ENCODE results near the gene LTB4R2.

Gene LTB4R2

DNA sequence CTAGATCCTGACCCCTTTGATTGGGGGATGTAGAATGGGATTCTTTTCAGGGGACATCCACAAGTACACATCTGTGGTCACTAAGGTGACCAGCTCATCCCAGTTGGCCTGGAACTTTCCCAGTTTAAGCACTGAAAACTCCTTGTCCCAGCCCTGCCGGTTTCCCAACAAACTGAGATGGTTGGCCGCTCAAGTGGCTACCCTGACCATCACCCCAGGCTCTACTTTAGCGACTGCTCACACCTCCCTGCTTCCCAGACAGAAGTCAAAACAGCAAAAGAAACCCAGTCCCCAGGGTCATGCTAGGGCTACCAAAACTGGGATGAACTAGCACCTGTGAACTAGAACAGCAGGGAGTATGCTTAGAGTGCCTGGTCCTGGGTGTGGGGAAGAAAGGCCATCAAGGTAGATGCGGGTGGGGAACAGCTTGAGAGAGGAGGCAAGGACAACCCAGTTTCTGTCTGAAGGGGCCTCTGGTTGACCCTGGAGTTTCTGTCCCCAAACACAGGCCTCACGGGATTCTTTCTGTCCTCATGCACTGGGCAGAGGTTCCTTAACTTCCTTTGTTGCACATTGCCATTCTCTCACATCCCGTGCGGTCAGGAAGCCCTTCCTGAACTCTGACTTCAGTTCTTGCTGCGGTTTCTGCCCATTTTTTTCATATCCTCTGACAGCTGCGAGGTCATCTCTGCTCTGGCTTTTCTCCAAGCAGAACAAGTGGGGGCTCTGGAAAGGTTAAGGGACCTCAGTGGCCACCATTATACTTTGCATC lies 3.0 kb downstream of the LTB4R2 start:
- Histone ChIP-seq H3K4me3 (ENCODE audit: low read length) (no peak overlapping the region), H3K36me3 (ENCODE audit: control insufficient read depth, insufficient read depth, low read length) (no peaks in the 10 kb centered on the region), H3K27ac (ENCODE audit: low read length) (no peak overlapping the region), H3K27me3 (ENCODE audit: control insufficient read depth, insufficient read depth, low read length) (no peaks in the 10 kb centered on the region), H3K9me3 (ENCODE audit: control insufficient read depth, insufficient read depth, low read length) (no peaks in the 10 kb centered on the region), H3K4me1 (ENCODE audit: control insufficient read depth, insufficient read depth, low read length) (peaks cover 4% of the 10 kb centered on the region; the same call in 1 of the 2 replicates)
- no CpG with 5 or more reads among the region's 9 CpGs for WGBS (ENCODE audit: insufficient coverage, insufficient read length)
- no peak for DNase-seq (ENCODE audit: low read depth, low spot score)

DNA sequence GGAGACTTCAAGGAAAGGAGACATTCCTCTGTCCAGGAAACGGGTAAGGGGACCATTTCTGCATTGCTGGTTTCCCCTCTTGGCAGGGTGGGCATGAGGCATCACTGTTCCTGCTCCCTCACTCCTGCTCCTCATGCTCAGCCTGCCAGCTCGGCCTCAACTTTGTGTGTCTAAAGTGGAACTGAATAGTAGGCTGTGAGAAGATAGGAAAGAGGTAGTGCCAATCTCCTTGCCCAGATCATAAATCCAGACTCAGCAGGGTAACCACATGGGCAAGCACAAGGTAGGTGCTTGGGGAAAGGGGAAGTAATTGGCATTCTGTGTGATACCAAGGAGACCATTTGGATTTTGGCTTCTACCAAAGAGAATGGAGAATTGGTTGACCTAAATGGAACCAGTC lies 4.0 kb downstream of the LTB4R2 start:
- no CpG with 5 or more reads among the region's 2 CpGs for WGBS (ENCODE audit: insufficient coverage, insufficient read length)
- Histone ChIP-seq H3K36me3 (ENCODE audit: control insufficient read depth, insufficient read depth, low read length) (no peaks in the 10 kb centered on the region), H3K27ac (ENCODE audit: low read length) (no peak overlapping the region)

GRCh38 chr14:24314377-24315193 lies 4.6 kb downstream of the LTB4R2 start:
- no peak overlapping the region for H3K4me3 ChIP-seq (ENCODE audit: low read length)
- 0 out of 2 replicates have a peak, but pooled peaks cover 2% of the 10 kb centered on the region for H3K27me3 ChIP-seq (ENCODE audit: control insufficient read depth, insufficient read depth, low read length)
- H3K4me1 ChIP-seq (ENCODE audit: control insufficient read depth, insufficient read depth, low read length): peaks cover 4% of the 10 kb centered on the region; the same call in 1 of the 2 replicates
- no peak for DNase-seq (ENCODE audit: low read depth, low spot score)
- no peaks in the 10 kb centered on the region for H3K9me3 ChIP-seq (ENCODE audit: control insufficient read depth, insufficient read depth, low read length)
- H3K36me3 ChIP-seq (ENCODE audit: control insufficient read depth, insufficient read depth, low read length): no peaks in the 10 kb centered on the region
- no CpG with 5 or more reads among the region's 5 CpGs for WGBS (ENCODE audit: insufficient coverage, insufficient read length)
- no peak overlapping the region for H3K27ac ChIP-seq (ENCODE audit: low read length)

More for the DNA sequence above, 4.0 kb downstream of the LTB4R2 start:
- 0 out of 2 replicates have a peak, but pooled peaks cover 2% of the 10 kb centered on the region for H3K27me3 ChIP-seq (ENCODE audit: control insufficient read depth, insufficient read depth, low read length)
- H3K4me3 ChIP-seq (ENCODE audit: low read length): no peak overlapping the region
- DNase-seq (ENCODE audit: low read depth, low spot score): no peak
- peaks cover 4% of the 10 kb centered on the region; the same call in 1 of the 2 replicates for H3K4me1 ChIP-seq (ENCODE audit: control insufficient read depth, insufficient read depth, low read length)
- no peaks in the 10 kb centered on the region for H3K9me3 ChIP-seq (ENCODE audit: control insufficient read depth, insufficient read depth, low read length)

GRCh38 chr14:24315243-24315806 lies 5.4 kb downstream of the LTB4R2 start:
- WGBS (ENCODE audit: insufficient coverage, insufficient read length): no CpG with 5 or more reads among the region's 10 CpGs
- Histone ChIP-seq H3K4me3 (ENCODE audit: low read length) (no peak overlapping the region), H3K9me3 (ENCODE audit: control insufficient read depth, insufficient read depth, low read length) (no peaks in the 10 kb centered on the region), H3K27me3 (ENCODE audit: control insufficient read depth, insufficient read depth, low read length) (0 out of 2 replicates have a peak, but pooled peaks cover 4% of the 10 kb centered on the region), H3K4me1 (ENCODE audit: control insufficient read depth, insufficient read depth, low read length) (peaks cover 2% of the 10 kb centered on the region; the same call in 1 of the 2 replicates), H3K27ac (ENCODE audit: low read length) (no peak overlapping the region), H3K36me3 (ENCODE audit: control insufficient read depth, insufficient read depth, low read length) (no peaks in the 10 kb centered on the region)
- DNase-seq (ENCODE audit: low read depth, low spot score): no peak

DNA sequence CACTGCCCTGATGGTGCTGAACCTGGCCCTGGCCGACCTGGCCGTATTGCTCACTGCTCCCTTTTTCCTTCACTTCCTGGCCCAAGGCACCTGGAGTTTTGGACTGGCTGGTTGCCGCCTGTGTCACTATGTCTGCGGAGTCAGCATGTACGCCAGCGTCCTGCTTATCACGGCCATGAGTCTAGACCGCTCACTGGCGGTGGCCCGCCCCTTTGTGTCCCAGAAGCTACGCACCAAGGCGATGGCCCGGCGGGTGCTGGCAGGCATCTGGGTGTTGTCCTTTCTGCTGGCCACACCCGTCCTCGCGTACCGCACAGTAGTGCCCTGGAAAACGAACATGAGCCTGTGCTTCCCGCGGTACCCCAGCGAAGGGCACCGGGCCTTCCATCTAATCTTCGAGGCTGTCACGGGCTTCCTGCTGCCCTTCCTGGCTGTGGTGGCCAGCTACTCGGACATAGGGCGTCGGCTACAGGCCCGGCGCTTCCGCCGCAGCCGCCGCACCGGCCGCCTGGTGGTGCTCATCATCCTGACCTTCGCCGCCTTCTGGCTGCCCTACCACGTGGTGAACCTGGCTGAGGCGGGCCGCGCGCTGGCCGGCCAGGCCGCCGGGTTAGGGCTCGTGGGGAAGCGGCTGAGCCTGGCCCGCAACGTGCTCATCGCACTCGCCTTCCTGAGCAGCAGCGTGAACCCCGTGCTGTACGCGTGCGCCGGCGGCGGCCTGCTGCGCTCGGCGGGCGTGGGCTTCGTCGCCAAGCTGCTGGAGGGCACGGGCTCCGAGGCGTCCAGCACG lies 6.1 kb downstream of the LTB4R2 start:
- H3K27ac ChIP-seq (ENCODE audit: low read length): no peak overlapping the region
- WGBS (ENCODE audit: insufficient coverage, insufficient read length): no CpG with 5 or more reads among the region's 70 CpGs
- H3K4me3 ChIP-seq (ENCODE audit: low read length): no peak overlapping the region
- H3K36me3 ChIP-seq (ENCODE audit: control insufficient read depth, insufficient read depth, low read length): no peaks in the 10 kb centered on the region
- H3K27me3 ChIP-seq (ENCODE audit: control insufficient read depth, insufficient read depth, low read length): 0 out of 2 replicates have a peak, but pooled peaks cover 4% of the 10 kb centered on the region
- H3K4me1 ChIP-seq (ENCODE audit: control insufficient read depth, insufficient read depth, low read length): no peaks in the 10 kb centered on the region
- DNase-seq (ENCODE audit: low read depth, low spot score): no peak
- no peaks in the 10 kb centered on the region for H3K9me3 ChIP-seq (ENCODE audit: control insufficient read depth, insufficient read depth, low read length)

- Histone ChIP-seq H3K36me3 (ENCODE audit: control insufficient read depth, insufficient read depth, low read length) (no peaks in the 10 kb centered on the region), H3K4me1 (ENCODE audit: control insufficient read depth, insufficient read depth, low read length) (no peaks in the 10 kb centered on the region), H3K4me3 (ENCODE audit: low read length) (no peak overlapping the region), H3K27me3 (ENCODE audit: control insufficient read depth, insufficient read depth, low read length) (0 out of 2 replicates have a peak, but pooled peaks cover 4% of the 10 kb centered on the region), H3K27ac (ENCODE audit: low read length) (no peak overlapping the region), H3K9me3 (ENCODE audit: control insufficient read depth, insufficient read depth, low read length) (no peaks in the 10 kb centered on the region)
- DNase-seq (ENCODE audit: low read depth, low spot score): no peak
- no CpG with 5 or more reads among the region's 18 CpGs for WGBS (ENCODE audit: insufficient coverage, insufficient read length)
These were observed 6.6 kb downstream of the LTB4R2 start for GRCh38 chr14:24316597-24316950.

DNA sequence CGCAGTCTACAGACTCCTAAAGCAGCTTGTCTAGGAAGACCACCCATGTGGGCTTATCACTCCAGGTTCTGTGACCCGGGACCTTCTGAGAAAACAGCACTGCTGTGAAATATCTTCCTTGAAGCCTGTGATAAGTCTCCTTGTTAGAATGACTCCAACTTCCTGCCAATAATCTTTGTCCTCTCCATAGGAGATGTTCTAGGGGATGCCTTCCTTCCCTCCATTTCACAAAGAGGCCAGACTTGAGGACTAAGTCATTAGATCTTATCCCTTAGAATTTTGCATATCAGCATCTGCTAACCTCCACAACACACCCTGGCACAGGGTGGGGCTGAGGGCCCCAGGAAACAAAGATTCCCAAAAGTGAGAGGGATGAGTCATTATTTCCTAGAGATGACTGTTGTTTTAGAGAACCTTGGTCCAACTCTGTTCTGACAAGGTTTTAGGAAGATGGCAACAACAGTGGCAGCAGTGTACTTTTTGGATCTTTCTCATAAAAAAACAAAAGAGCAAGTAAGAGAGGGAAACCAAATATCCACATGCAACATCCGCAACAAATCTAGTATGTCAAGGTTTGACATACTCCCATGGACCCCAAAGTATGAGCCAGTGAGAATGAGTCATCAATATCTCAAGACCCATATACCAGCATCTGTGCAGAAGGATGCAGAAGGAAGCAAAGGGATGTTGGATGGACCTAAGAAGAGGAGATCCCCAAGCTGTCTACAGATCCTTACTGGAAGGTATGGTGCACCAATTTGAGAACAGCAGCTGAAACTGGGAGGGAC lies 7.4 kb downstream of the LTB4R2 start:
- Histone ChIP-seq H3K4me1 (ENCODE audit: control insufficient read depth, insufficient read depth, low read length) (no peaks in the 10 kb centered on the region), H3K27me3 (ENCODE audit: control insufficient read depth, insufficient read depth, low read length) (0 out of 2 replicates have a peak, but pooled peaks cover 4% of the 10 kb centered on the region), H3K36me3 (ENCODE audit: control insufficient read depth, insufficient read depth, low read length) (no peaks in the 10 kb centered on the region), H3K9me3 (ENCODE audit: control insufficient read depth, insufficient read depth, low read length) (no peaks in the 10 kb centered on the region), H3K4me3 (ENCODE audit: low read length) (no peak overlapping the region), H3K27ac (ENCODE audit: low read length) (no peak overlapping the region)
- DNase-seq (ENCODE audit: low read depth, low spot score): no peak
- WGBS (ENCODE audit: insufficient coverage, insufficient read length): no CpG with 5 or more reads among the region's 3 CpGs

GRCh38 chr14:24321212-24321975 lies 11.5 kb downstream of the LTB4R2 start:
- Histone ChIP-seq H3K4me3 (ENCODE audit: low read length) (no peak overlapping the region), H3K9me3 (ENCODE audit: control insufficient read depth, insufficient read depth, low read length) (no peaks in the 10 kb centered on the region), H3K27ac (ENCODE audit: low read length) (no peak overlapping the region), H3K4me1 (ENCODE audit: control insufficient read depth, insufficient read depth, low read length) (no peaks in the 10 kb centered on the region), H3K27me3 (ENCODE audit: control insufficient read depth, insufficient read depth, low read length) (0 out of 2 replicates have a peak, but pooled peaks cover 4% of the 10 kb centered on the region), H3K36me3 (ENCODE audit: control insufficient read depth, insufficient read depth, low read length) (no peaks in the 10 kb centered on the region)
- DNase-seq (ENCODE audit: low read depth, low spot score): no peak
- no CpG with 5 or more reads among the region's 14 CpGs for WGBS (ENCODE audit: insufficient coverage, insufficient read length)

DNA sequence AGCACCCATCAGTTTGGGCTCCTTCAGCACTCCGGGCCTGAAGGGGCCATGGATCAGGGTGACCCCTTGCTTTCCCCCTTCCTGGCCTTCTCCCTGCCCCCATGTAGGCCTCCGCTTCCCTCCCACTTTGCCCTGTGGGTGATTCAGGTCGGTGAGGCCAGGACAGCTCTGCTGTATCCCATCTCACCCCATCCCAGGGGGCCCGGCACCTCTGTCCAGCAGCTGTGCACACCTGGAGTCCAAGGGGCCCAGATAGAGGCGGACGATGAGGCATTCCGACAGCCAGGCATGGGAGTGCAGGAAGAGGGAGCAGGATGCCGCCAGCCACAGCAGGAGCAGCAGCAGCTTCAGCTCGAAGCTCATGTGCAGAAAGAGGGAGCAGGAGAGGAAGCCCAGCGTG lies 12.7 kb downstream of the LTB4R2 start:
- Histone ChIP-seq H3K27me3 (ENCODE audit: control insufficient read depth, insufficient read depth, low read length) (0 out of 2 replicates have a peak, but pooled peaks cover 4% of the 10 kb centered on the region), H3K4me3 (ENCODE audit: low read length) (no peak overlapping the region), H3K27ac (ENCODE audit: low read length) (no peak overlapping the region), H3K36me3 (ENCODE audit: control insufficient read depth, insufficient read depth, low read length) (no peaks in the 10 kb centered on the region), H3K9me3 (ENCODE audit: control insufficient read depth, insufficient read depth, low read length) (no peaks in the 10 kb centered on the region), H3K4me1 (ENCODE audit: control insufficient read depth, insufficient read depth, low read length) (no peaks in the 10 kb centered on the region)
- DNase-seq (ENCODE audit: low read depth, low spot score): no peak
- no CpG with 5 or more reads among the region's 10 CpGs for WGBS (ENCODE audit: insufficient coverage, insufficient read length)
